Measurements from ENCODE around the gene ANKRD33. TPM values are rescaled to one million over a fixed set of nuclear protein-coding genes. Genes with fewer than 3 reads are reported as not detected.
A peak's percentile ranks its signal among the peaks of the same experiment; 100 is the strongest.

The ANKRD33 gene
- total RNA-seq, 2 donors from 2014 or later: 0.46 TPM; not detected in 1

GRCh38 chr12:51914034-51914923 is 26.4 kb downstream of the ANKRD33 start:
- Histone ChIP-seq H3K4me1 (ENCODE audit: control insufficient read depth, insufficient read depth, low read length) (peaks cover 6% of the 10 kb centered on the region), H3K9ac (ENCODE audit: extremely low read depth, low read length, poor library complexity, severe bottlenecking) (no peak overlapping the region), H3K36me3 (ENCODE audit: control insufficient read depth, insufficient read depth, low read length) (no peaks in the 10 kb centered on the region), H3K9me3 (ENCODE audit: control insufficient read depth, low read length) (no peaks in the 10 kb centered on the region), H3K4me3 (ENCODE audit: low read length) (no peak overlapping the region), H3K27ac (ENCODE audit: low read depth, low read length) (no peak overlapping the region), H3K27me3 (ENCODE audit: control insufficient read depth, insufficient read depth, low read length, poor library complexity, severe bottlenecking) (peaks cover 4% of the 10 kb centered on the region)
- Mint-ChIP-seq H3K4me3 (no peak overlapping the region), H3K27me3 (ENCODE audit: insufficient read depth) (peaks cover 34% of the 10 kb centered on the region), H3K27ac (no peak overlapping the region), H3K36me3 (ENCODE audit: low read depth) (no peaks in the 10 kb centered on the region), H3K4me1 (peaks cover 10% of the 10 kb centered on the region), H3K9me3 (no peaks in the 10 kb centered on the region)
- no peak for DNase-seq
- 92 to 100% methylated on average over 1 to 17 of the region's 17 CpGs for WGBS, 2 experiments (ENCODE audit: insufficient coverage in 1 of 2, insufficient read length in 1 of 2)
- no peak for TF ChIP-seq CTCF (conservative IDR thresholded peaks at IDR 0.05)

GRCh38 chr12:51915003-51915625 is 27.2 kb downstream of the ANKRD33 start:
- H3K9me3 Mint-ChIP-seq: no peaks in the 10 kb centered on the region
- H3K27ac Mint-ChIP-seq: no peak overlapping the region

GRCh38 chr12:51915951-51916350 is 28.0 kb downstream of the ANKRD33 start:
- TF ChIP-seq CTCF (conservative IDR thresholded peaks at IDR 0.05): no peak
- no peak overlapping the region for H3K4me3 ChIP-seq (ENCODE audit: low read length)
- no peaks in the 10 kb centered on the region for H3K9me3 ChIP-seq (ENCODE audit: control insufficient read depth, low read length)
- peaks cover 24% of the 10 kb centered on the region for H3K27me3 Mint-ChIP-seq (ENCODE audit: insufficient read depth)
- no peaks in the 10 kb centered on the region for H3K36me3 Mint-ChIP-seq (ENCODE audit: low read depth)
- H3K4me1 ChIP-seq (ENCODE audit: control insufficient read depth, insufficient read depth, low read length): peaks cover 6% of the 10 kb centered on the region
- H3K36me3 ChIP-seq (ENCODE audit: control insufficient read depth, insufficient read depth, low read length): no peaks in the 10 kb centered on the region
- no peak overlapping the region for H3K27ac Mint-ChIP-seq
- H3K4me1 Mint-ChIP-seq: peaks cover 15% of the 10 kb centered on the region
- no peak overlapping the region for H3K4me3 Mint-ChIP-seq
- 95 to 98% methylated on average over 8 to 11 of the region's 11 CpGs for WGBS, 2 experiments (ENCODE audit: insufficient coverage in 1 of 2, insufficient read length in 1 of 2)
- no peaks in the 10 kb centered on the region for H3K27me3 ChIP-seq (ENCODE audit: control insufficient read depth, insufficient read depth, low read length, poor library complexity, severe bottlenecking)
- no peak overlapping the region for H3K9ac ChIP-seq (ENCODE audit: extremely low read depth, low read length, poor library complexity, severe bottlenecking)
- DNase-seq: no peak
- H3K27ac ChIP-seq (ENCODE audit: low read depth, low read length): no peak overlapping the region
- no peaks in the 10 kb centered on the region for H3K9me3 Mint-ChIP-seq

More at GRCh38 chr12:51915003-51915625, 27.2 kb downstream of the ANKRD33 start:
- no peaks in the 10 kb centered on the region for H3K36me3 ChIP-seq (ENCODE audit: control insufficient read depth, insufficient read depth, low read length)
- no peaks in the 10 kb centered on the region for H3K9me3 ChIP-seq (ENCODE audit: control insufficient read depth, low read length)
- Mint-ChIP-seq H3K36me3 (ENCODE audit: low read depth) (no peaks in the 10 kb centered on the region), H3K4me1 (peaks cover 10% of the 10 kb centered on the region), H3K4me3 (no peak overlapping the region), H3K27me3 (ENCODE audit: insufficient read depth) (peaks cover 28% of the 10 kb centered on the region)
- no peak overlapping the region for H3K4me3 ChIP-seq (ENCODE audit: low read length)
- no peak for TF ChIP-seq CTCF (conservative IDR thresholded peaks at IDR 0.05)
- no peak overlapping the region for H3K27ac ChIP-seq (ENCODE audit: low read depth, low read length)
- 87 to 95% methylated on average over 24 to 28 of the region's 28 CpGs for WGBS, 2 experiments (ENCODE audit: insufficient coverage in 1 of 2, insufficient read length in 1 of 2)
- H3K27me3 ChIP-seq (ENCODE audit: control insufficient read depth, insufficient read depth, low read length, poor library complexity, severe bottlenecking): no peaks in the 10 kb centered on the region
- H3K9ac ChIP-seq (ENCODE audit: extremely low read depth, low read length, poor library complexity, severe bottlenecking): no peak overlapping the region
- DNase-seq: peak; percentile 76
- H3K4me1 ChIP-seq (ENCODE audit: control insufficient read depth, insufficient read depth, low read length): peaks cover 6% of the 10 kb centered on the region
